NCI-H748 (cell line): Measurements from ENCODE around the gene SCN11A.

Source experiments
- DNase-seq: peaks from one replicate; lab custom pipeline; 2025; ENCODE audit not compliant: unreplicated experiment; lab: John Stamatoyannopoulos, UW

SCN11A gene

GRCh38 chr3:39011191-39011736, 40.5 kb downstream of the SCN11A start:
- DNase-seq: no peak

- no peak for DNase-seq
Observed at GRCh38 chr3:39005295-39005694, 46.4 kb downstream of the SCN11A start.
